ENCODE data around the gene ZNF598. TPM values are rescaled to one million over a fixed set of nuclear protein-coding genes. Genes with fewer than 3 reads are reported as not detected.
A peak's percentile ranks its signal among the peaks of the same experiment; 100 is the strongest.

The ZNF598 gene
- total RNA-seq, 1 donor from 2014 or later, result 46.0 TPM

DNA sequence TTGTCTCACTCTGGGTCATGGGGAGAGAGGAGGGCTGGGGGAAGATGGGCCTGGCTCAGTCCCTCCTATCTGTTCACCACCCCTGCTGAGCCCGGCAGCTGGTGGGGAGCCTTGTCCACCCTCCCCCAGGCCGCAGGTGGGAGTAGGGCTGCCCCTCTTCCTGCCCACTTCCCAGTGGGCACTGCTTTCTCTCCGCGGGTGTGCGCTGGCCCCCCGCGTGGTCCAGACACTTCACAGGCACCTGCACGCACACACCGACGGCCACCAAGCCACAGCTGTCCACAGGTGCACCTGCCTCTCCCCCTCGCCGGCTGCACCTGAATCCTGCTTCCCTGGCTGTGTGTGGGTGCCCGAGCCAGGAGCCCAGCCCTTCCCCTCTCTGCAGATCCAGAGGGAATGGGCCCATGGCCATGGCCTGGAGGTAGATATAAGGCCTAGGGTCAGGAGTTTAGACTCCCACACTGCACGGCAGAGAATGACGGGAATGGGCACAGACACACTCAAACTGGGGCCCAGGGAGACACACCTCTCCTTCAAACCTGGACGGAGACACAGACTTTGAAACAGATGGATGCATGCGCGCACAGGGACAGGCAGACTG is 19.1 kb upstream of the ZNF598 start:
- Histone ChIP-seq H3K9me3 (ENCODE audit: insufficient read depth, low read depth, low read length) (no peaks in the 10 kb centered on the region), H3K27ac (ENCODE audit: low read depth, low read length) (no peak overlapping the region), H3K79me2 (ENCODE audit: insufficient read depth, low read length) (peaks cover 36% of the 10 kb centered on the region), H4K20me1 (ENCODE audit: insufficient read depth, low read length) (peaks cover 23% of the 10 kb centered on the region), H3K9ac (ENCODE audit: low read length) (no peak overlapping the region), H3K36me3 (ENCODE audit: insufficient read depth, low read length) (no peaks in the 10 kb centered on the region), H3K4me2 (ENCODE audit: low read length) (peak overlapping the region; percentile 95), H3K4me3 (ENCODE audit: insufficient read depth, low read depth, low read length) (no peak overlapping the region), H2AFZ (ENCODE audit: low read depth, low read length) (no peak overlapping the region), H3K27me3 (ENCODE audit: insufficient read depth, low read length) (no peaks in the 10 kb centered on the region), H3K4me1 (ENCODE audit: insufficient read depth, low read length) (peaks cover 28% of the 10 kb centered on the region)
- Mint-ChIP-seq H3K4me3 (ENCODE audit: unreplicated experiment) (peak overlapping the region; percentile 96), H3K4me1 (ENCODE audit: low read depth, unreplicated experiment) (peaks cover 12% of the 10 kb centered on the region), H3K36me3 (ENCODE audit: low read depth, unreplicated experiment) (no peaks in the 10 kb centered on the region), H3K9me3 (ENCODE audit: unreplicated experiment) (no peaks in the 10 kb centered on the region), H3K27me3 (ENCODE audit: low read depth, unreplicated experiment) (no peaks in the 10 kb centered on the region), H3K27ac (ENCODE audit: unreplicated experiment) (no peak overlapping the region)
- TF ChIP-seq, protein P1, sequence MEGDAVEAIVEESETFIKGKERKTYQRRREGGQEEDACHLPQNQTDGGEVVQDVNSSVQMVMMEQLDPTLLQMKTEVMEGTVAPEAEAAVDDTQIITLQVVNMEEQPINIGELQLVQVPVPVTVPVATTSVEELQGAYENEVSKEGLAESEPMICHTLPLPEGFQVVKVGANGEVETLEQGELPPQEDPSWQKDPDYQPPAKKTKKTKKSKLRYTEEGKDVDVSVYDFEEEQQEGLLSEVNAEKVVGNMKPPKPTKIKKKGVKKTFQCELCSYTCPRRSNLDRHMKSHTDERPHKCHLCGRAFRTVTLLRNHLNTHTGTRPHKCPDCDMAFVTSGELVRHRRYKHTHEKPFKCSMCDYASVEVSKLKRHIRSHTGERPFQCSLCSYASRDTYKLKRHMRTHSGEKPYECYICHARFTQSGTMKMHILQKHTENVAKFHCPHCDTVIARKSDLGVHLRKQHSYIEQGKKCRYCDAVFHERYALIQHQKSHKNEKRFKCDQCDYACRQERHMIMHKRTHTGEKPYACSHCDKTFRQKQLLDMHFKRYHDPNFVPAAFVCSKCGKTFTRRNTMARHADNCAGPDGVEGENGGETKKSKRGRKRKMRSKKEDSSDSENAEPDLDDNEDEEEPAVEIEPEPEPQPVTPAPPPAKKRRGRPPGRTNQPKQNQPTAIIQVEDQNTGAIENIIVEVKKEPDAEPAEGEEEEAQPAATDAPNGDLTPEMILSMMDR (IDR thresholded peaks at IDR 0.05; ENCODE audit: insufficient read depth, low read depth, low read length), result no peak
- no peak for TF ChIP-seq EZH2 (IDR thresholded peaks at IDR 0.05; ENCODE audit: insufficient read depth, low read length)
- FAIRE-seq (no peak), DNase-seq (ENCODE audit: low read depth) (no peak)

DNA sequence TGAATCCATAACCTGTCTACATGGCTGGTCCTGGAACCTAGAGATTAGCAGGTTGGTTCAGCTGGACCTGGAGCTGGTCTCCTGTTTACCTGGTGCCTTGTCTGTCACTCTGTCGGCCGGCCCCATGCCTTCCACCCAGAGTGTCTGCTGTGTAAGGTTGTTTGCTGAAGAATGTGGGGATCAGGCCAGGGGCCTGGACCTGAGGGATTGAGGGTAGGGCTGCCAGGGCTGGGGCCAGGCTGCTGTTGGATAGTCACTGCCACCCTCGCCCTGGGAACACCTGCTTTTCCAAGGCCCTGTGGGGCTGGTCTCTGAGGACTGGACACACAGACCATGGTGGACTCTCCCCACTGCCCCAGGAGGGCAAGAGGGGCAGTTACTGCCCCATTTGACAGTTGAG is 18.5 kb upstream of the ZNF598 start:
- Histone ChIP-seq H3K4me1 (ENCODE audit: insufficient read depth, low read length) (peaks cover 22% of the 10 kb centered on the region), H3K4me3 (ENCODE audit: insufficient read depth, low read depth, low read length) (peak overlapping the region; percentile 69), H3K9ac (ENCODE audit: low read length) (peak overlapping the region; percentile 65), H3K27ac (ENCODE audit: low read depth, low read length) (no peak overlapping the region), H2AFZ (ENCODE audit: low read depth, low read length) (no peak overlapping the region), H3K4me2 (ENCODE audit: low read length) (peak overlapping the region; percentile 95), H3K36me3 (ENCODE audit: insufficient read depth, low read length) (no peaks in the 10 kb centered on the region), H3K79me2 (ENCODE audit: insufficient read depth, low read length) (peaks cover 30% of the 10 kb centered on the region), H3K9me3 (ENCODE audit: insufficient read depth, low read depth, low read length) (no peaks in the 10 kb centered on the region), H3K27me3 (ENCODE audit: insufficient read depth, low read length) (no peaks in the 10 kb centered on the region), H4K20me1 (ENCODE audit: insufficient read depth, low read length) (peaks cover 23% of the 10 kb centered on the region)
- DNase-seq (ENCODE audit: low read depth) (no peak), FAIRE-seq (no peak)
- H3K27ac Mint-ChIP-seq (ENCODE audit: unreplicated experiment), result peak overlapping the region; percentile 66
- no peaks in the 10 kb centered on the region for H3K9me3 Mint-ChIP-seq (ENCODE audit: unreplicated experiment)
- peaks cover 10% of the 10 kb centered on the region for H3K4me1 Mint-ChIP-seq (ENCODE audit: low read depth, unreplicated experiment)
- TF ChIP-seq, protein P1 (IDR thresholded peaks at IDR 0.05; ENCODE audit: insufficient read depth, low read depth, low read length), result no peak
- TF ChIP-seq EZH2 (IDR thresholded peaks at IDR 0.05; ENCODE audit: insufficient read depth, low read length), result no peak
- no peaks in the 10 kb centered on the region for H3K27me3 Mint-ChIP-seq (ENCODE audit: low read depth, unreplicated experiment)
- H3K4me3 Mint-ChIP-seq (ENCODE audit: unreplicated experiment), result peak overlapping the region; percentile 96
- no peaks in the 10 kb centered on the region for H3K36me3 Mint-ChIP-seq (ENCODE audit: low read depth, unreplicated experiment)

Data from astrocyte (in vitro differentiated cells and primary cell).